ENCODE measurements around the gene ZNF746.

Gene ZNF746

GRCh38 chr7:149467321-149467859 lies 30.2 kb downstream of the ZNF746 start:
- no peak for TF ChIP-seq CTCF (IDR thresholded peaks at IDR 0.05; ENCODE audit: low read depth, low read length)
- no peak for DNase-seq (ENCODE audit: extremely low read depth, low read depth)

GRCh38 chr7:149466364-149466763 lies 31.2 kb downstream of the ZNF746 start:
- TF ChIP-seq CTCF (IDR thresholded peaks at IDR 0.05; ENCODE audit: low read depth, low read length) = no peak
- no peak for DNase-seq (ENCODE audit: extremely low read depth, low read depth)

- TF ChIP-seq CTCF (IDR thresholded peaks at IDR 0.05; ENCODE audit: low read depth, low read length) = no peak
These were observed 34.0 kb downstream of the ZNF746 start for GRCh38 chr7:149463500-149464161.

GRCh38 chr7:149462101-149462520 lies 35.5 kb downstream of the ZNF746 start:
- DNase-seq (ENCODE audit: extremely low read depth, low read depth) = no peak
- TF ChIP-seq CTCF (IDR thresholded peaks at IDR 0.05; ENCODE audit: low read depth, low read length) = no peak

More at GRCh38 chr7:149463500-149464161, 34.0 kb downstream of the ZNF746 start:
- DNase-seq (ENCODE audit: extremely low read depth, low read depth) = no peak

GRCh38 chr7:149460493-149461277 lies 36.9 kb downstream of the ZNF746 start, which contains the start of gene ZNF777:
Gene ZNF777, minus strand, starts transcription at chr7:149461062. Its CDS starts 5,040 bp downstream, at chr7:149456022.
- peak; percentile 51 for TF ChIP-seq CTCF (IDR thresholded peaks at IDR 0.05; ENCODE audit: low read depth, low read length)
- DNase-seq (ENCODE audit: extremely low read depth, low read depth) = peak; percentile 62

GRCh38 chr7:149459540-149460452 lies 37.8 kb downstream of the ZNF746 start:
- DNase-seq (ENCODE audit: extremely low read depth, low read depth) = no peak

More at GRCh38 chr7:149459540-149460452, 37.8 kb downstream of the ZNF746 start:
- TF ChIP-seq CTCF (IDR thresholded peaks at IDR 0.05; ENCODE audit: low read depth, low read length) = no peak

Data from AG09319 (cell line).